HUDEP-2 (cell line): Measurements from ENCODE around the gene CSTPP1.
"Not testable (repeated sequence)": the region's sequence is repeated elsewhere in the genome, so short reads cannot be mapped to it uniquely, and the experiment has no call there.

ENCODE experiments used
- DNase-seq, 76 experiments: peaks; one replicate each; lab custom pipeline; 2025; ENCODE audit not compliant: unreplicated experiment in 76 of 76; lab: John Stamatoyannopoulos, UW

The CSTPP1 gene

GRCh38 chr11:46907606-46908005, 29.0 kb upstream of the CSTPP1 start:
- no peak for DNase-seq

- no peak for DNase-seq
Measured at GRCh38 chr11:46912526-46913150, 23.9 kb upstream of the CSTPP1 start.

DNA sequence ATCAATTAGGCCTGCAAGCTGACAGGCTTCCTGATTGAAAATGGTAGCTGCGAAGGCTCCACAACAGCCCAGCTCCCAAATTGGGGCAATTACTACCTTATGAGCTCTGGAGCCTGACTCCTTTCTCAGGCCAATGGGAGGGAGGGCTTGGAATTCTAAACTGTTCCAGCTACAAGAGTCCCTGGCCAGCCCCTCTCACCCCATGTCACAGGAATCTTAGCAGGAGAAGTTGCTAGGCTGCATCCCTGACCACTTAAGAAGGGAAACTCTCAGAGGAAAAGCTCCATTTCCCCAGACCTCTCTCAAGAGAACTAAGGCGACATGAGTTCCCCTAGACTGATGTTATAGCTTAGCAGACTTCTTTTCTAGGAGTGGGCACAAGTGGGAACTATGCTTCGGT, 23.1 kb upstream of the CSTPP1 start:
- no peak for DNase-seq

DNA sequence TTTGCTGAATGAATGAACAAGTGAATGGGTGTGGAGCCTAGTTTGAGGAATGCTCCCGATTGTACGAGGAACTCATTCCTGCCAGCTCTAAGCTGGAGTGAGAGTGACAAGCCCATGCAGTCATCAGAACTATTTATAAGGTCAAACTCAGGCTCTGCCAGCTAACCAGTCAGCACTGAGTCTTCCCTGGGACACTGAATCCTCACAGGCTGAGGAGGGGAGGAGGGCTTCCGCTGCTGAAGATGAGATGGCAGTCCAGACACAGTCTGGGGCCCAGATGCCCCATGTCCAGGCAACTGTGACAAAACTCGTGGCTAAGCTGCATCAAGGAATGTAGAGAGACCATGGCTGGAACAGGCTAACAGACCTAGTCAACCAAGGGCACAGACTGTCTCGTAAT, 22.2 kb upstream of the CSTPP1 start:
- no peak for DNase-seq

- DNase-seq, result peak in 1 of 76 experiments; percentile 5
Measured at GRCh38 chr11:46914910-46915309, 21.7 kb upstream of the CSTPP1 start.

- DNase-seq, result peak in 1 of 76 experiments; percentile 9
Measured at GRCh38 chr11:46916286-46917108, 20.1 kb upstream of the CSTPP1 start.

DNA sequence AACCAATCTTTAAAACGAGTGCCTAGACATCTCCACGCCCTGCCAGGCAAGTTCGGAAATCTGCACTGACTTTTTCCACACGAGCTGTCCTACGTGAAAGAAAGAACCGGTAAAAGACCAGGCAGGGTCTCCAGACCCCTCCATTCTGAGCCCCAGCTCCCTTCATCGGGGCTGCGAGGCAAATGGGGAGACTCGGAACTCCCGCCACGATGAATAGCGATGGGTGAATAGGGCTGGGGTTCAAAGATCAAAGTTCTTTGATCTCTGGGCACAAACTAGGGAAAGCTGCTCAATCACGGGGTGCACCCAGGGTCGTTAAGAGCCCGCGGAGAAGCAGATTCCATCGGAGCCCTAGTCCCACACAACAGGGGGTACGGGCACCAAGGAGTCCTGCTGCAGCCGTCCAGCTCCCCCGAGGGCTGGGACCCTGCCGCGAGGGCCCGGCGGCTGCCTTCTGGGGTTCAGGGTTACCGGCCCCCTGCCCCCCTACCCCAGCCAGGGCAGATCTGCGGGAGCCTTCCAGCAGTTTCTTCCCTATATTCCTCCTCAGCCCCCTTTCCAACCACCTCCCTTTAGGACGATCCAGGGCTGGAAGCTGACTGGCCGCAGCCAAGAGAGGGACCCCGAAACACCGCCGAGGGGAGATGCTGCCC, 19.3 kb upstream of the CSTPP1 start:
- DNase-seq, result no peak

DNA sequence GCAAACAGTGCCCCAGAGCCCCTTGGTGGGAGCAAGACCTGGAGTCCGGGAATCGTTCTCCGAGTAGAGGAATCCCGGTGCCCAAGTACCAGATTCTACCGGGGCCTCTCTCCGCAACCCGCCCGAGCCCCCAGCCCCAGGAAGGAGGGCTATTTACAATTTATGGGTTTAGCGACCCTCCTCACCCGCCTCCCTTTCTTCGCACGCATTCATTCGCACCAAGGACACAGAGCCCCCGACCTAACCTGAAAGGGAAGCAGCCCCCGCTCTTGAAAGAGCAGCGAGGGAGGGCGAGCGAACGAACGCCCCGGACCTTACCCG, 18.8 kb upstream of the CSTPP1 start:
- DNase-seq, result no peak

GRCh38 chr11:46918083-46918787, 18.3 kb upstream of the CSTPP1 start, which contains the start of gene LRP4:
LRP4 (minus strand) TSS chr11:46918550; CDS start chr11:46918379, 171 bp downstream.
- DNase-seq, result peak in 15 of 76 experiments; percentile 6 to 37 (median 16)

- DNase-seq, result no peak
Measured at GRCh38 chr11:46918788-46919513, 17.6 kb upstream of the CSTPP1 start.

- DNase-seq, result no peak
Measured at GRCh38 chr11:46920755-46921154, 15.8 kb upstream of the CSTPP1 start.

- not testable (repeated sequence) for DNase-seq
Measured at GRCh38 chr11:46927928-46928327, 8.6 kb upstream of the CSTPP1 start.

DNA sequence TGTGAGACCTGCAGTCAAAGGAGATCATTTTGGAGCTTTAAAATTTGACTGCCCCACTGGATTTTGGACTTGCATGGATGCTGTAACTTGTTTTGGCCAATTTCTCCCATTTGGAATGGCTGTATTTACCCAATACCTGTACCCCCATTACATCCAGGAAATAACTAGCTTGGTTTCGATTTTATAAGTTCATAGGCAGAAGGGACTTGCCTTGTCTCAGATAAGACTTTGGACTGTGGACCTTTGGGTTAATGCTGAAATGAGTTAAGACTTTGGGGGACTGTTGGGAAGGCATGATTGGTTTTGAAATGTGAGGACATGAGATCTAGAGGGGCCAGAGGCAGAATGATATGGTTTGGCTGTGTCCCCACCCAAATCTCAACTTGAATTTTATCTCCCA, 7.9 kb upstream of the CSTPP1 start:
- DNase-seq, result not testable (repeated sequence)

DNA sequence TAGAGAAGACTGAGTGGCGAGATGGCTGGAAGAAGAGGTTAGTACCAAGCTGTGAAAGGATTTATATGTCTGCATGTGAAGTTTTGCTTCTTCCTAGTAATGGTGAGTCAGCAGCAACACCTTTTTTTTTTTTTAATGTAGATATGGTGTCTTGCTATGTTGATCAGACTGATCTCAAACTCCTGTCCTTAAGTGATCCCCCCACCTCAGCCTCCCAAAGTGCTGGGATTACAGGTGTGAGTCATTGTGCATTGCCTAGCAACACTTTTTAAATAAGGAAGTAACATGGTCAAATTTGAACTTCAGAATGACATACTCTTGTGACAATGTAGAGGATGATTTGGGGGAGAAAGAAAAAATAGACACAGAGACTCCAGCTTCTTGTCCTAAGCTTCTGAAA, 6.5 kb upstream of the CSTPP1 start:
- peak in 1 of 76 experiments; percentile 11 for DNase-seq

- DNase-seq, result no peak
Measured at GRCh38 chr11:46942172-46942571, 5.6 kb downstream of the CSTPP1 start.

DNA sequence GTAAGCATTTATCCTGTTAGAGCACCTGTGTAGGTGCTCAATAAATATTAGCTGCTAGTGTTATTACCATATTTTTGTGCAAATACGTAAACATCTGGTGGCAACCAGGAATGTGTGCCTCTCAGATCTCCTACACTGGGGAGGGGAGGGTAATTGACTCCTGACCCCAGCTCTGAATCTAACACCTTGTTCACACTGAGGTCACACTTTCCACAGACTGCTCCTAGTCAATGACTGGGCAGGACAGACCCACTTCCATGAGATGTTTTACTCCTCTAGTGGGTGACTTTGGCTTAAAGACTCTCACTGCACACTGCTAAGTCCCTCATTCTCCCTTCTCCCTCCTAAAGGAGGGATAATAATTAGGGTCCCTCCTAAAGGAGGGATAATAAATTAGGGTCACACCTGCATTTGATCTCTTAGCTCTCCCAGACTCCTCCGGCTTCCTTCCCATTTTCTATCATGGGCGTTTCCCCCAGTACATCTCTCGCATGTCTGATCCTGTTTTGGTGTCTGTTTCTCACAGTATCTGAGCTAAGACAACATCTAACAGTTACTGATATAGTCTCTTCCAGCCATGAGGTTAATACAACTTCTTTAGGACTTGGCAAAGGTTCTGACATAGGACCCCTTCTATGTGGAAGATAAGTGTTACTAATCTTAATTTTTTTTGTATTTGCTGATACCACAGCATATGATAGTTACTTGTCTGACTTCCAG, 8.0 kb downstream of the CSTPP1 start:
- DNase-seq, result no peak

GRCh38 chr11:46947399-46948077, 11.0 kb downstream of the CSTPP1 start:
- DNase-seq, result no peak

DNA sequence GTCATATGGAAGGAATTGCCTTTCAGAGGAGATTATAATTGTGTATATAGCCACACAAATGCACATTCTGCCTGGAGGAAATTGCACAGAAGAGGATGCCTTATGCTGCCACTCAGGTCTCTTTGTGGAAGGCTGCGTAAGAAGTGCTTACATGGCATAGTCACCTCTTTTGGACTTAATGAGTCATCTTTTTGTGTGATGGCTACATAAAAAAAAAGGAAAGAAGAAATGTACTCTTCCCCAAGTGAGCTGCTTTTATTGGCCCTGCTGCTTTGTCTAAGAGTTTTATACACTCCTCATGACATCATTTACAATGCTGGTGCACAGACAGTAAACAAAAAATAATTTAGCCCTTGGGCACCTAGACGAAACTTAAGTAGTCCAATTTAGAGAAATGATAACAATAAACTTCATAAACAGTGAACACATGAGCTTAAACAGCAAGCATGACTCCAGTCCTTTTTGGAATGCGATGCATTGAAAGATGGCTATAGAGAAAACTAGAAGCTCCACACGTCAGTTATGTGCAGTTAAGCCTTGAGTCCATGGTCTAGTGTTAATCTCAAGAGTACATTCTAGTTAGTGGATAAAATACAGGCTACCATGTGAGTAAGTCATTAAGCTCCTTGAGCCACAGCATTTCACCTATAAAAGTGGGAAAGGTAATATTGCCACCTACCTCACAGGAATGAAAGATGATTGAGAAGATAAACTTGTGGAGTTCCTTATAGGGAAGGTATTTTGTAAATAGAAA, 12.0 kb downstream of the CSTPP1 start:
- no peak for DNase-seq

GRCh38 chr11:46949297-46949696, 12.7 kb downstream of the CSTPP1 start:
- DNase-seq, result no peak
